A549 (cell line): ENCODE measurements around the gene C16orf92.

Experiments
- CEBPB ChIP-seq, 2 experiments: fragments of >200 bp in 1 of 2; sonication (Bioruptor Twin) in 1 of 2; formaldehyde crosslinking in 1 of 2; IDR thresholded peaks; 2 replicates each; pipeline ENCODE4 v1.6.1; 2012 to 2016
- CTCF ChIP-seq: fragments of >200 bp; sonication (Bioruptor Twin); formaldehyde crosslinking; IDR thresholded peaks from 3 replicates; pipeline ENCODE4 v1.5.1; 2016
- ESRRA ChIP-seq: fragments of 150-350 bp; IDR thresholded peaks from 2 replicates; pipeline ENCODE4 v1.6.1; 2014; ENCODE audit warnings: mild to moderate bottlenecking, low read length, borderline replicate concordance
- FOSB ChIP-seq: fragments of 250-450 bp; sonication (Bioruptor Pico); IDR thresholded peaks from 2 replicates; pipeline ENCODE4 v1.5.0; 2020; ENCODE audit warnings: mild to moderate bottlenecking, moderate library complexity
- HOXA7 ChIP-seq: fragments of 250-450 bp; sonication (Bioruptor Pico); IDR thresholded peaks from 2 replicates; pipeline ENCODE4 v1.5.0; 2020; ENCODE audit warnings: mild to moderate bottlenecking, moderate library complexity
- KDM1A ChIP-seq: fragments of 200-600 bp; sonication (generic); IDR thresholded peaks from 2 replicates; pipeline ENCODE4 v1.6.1; 2016; ENCODE audit warnings: low read depth, mild to moderate bottlenecking
- TP53 ChIP-seq: fragments of 250-450 bp; sonication (Bioruptor Pico); IDR thresholded peaks from 2 replicates; pipeline ENCODE4 v1.5.0; 2021; ENCODE audit warnings: mild to moderate bottlenecking, moderate library complexity
- TF ChIP-seq, protein P1 (sequence below): fragments of 150-350 bp; IDR thresholded peaks from 2 replicates; pipeline ENCODE4 v1.6.1; 2014; ENCODE audit warnings: low read depth, mild to moderate bottlenecking, low read length

DNA sequence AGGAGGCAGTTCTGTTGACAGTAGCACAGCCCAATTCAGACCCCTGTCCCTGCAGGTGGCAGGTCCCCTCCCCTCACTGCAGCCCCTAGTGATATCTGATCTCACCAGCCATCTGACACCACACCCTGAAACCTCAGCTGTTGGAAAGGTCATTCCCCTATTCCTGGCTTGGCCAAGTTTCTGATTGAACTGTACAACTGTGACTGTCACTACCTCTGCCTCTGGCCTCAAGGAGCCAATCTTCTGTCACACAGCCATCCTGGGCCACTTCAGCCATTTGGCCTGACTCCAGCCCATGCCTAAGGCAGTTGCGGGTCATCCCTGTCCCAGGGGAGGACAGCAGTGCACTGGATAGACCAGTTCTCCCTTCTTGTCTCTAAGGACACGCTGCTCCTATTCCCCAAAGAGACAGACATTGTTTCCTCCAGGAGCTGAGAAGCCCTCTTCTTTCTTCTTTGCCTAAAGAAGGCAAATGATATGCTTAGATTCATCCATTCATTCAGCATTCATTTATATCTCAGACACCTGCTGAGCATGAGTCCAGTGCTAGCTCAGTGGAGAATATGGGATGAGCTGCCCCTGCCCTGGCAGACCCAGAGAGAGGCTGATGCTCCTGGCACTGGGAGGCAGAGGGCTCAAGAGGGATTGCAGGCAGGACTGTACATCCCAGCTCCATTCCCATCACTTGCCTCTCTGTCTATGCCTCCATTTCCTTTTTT lies 38.0 kb downstream of the C16orf92 start:
- no peak for TF ChIP-seq CEBPB (IDR thresholded peaks at IDR 0.05)
- no peak for TF ChIP-seq FOSB
- TF ChIP-seq TP53: no peak
- TF ChIP-seq, protein P1, sequence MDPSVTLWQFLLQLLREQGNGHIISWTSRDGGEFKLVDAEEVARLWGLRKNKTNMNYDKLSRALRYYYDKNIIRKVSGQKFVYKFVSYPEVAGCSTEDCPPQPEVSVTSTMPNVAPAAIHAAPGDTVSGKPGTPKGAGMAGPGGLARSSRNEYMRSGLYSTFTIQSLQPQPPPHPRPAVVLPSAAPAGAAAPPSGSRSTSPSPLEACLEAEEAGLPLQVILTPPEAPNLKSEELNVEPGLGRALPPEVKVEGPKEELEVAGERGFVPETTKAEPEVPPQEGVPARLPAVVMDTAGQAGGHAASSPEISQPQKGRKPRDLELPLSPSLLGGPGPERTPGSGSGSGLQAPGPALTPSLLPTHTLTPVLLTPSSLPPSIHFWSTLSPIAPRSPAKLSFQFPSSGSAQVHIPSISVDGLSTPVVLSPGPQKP: no peak
- TF ChIP-seq HOXA7 (CRISPR knock-in tag): no peak
- no peak for TF ChIP-seq CTCF
- TF ChIP-seq ESRRA: no peak
- no peak for TF ChIP-seq KDM1A
